ENCODE data around the gene MSANTD3. TPM values are rescaled to one million over a fixed set of nuclear protein-coding genes. Genes with fewer than 3 reads are reported as not detected.
A peak's percentile ranks its signal among the peaks of the same experiment; 100 is the strongest.

Gene MSANTD3
- total and polyA plus RNA-seq, 7 donors = 15.2 to 59.4 (median 25.6) TPM

GRCh38 chr9:100473276-100474081 is 46.5 kb downstream of the MSANTD3 start:
- intact Hi-C loops (cut with DNase I) = loop anchor here (5.0 to 10.0 kb wide), 2 partner anchors 46 to 121 kb away; partner anchors contain the start of gene MSANTD3 (in 1 of the 2)
- 0 to 1% (median 1%) methylated on average over 54 to 108 of the region's 108 CpGs for WGBS, 3 donors
- H3K4me3 ChIP-seq = peak overlapping the region; percentile 83
- peaks cover 17% of the 10 kb centered on the region for H3K4me1 ChIP-seq
- ATAC-seq = peak; percentile 53 to 70 (median 63)
- no peak overlapping the region for H3K27ac ChIP-seq
- TF ChIP-seq, protein P1, sequence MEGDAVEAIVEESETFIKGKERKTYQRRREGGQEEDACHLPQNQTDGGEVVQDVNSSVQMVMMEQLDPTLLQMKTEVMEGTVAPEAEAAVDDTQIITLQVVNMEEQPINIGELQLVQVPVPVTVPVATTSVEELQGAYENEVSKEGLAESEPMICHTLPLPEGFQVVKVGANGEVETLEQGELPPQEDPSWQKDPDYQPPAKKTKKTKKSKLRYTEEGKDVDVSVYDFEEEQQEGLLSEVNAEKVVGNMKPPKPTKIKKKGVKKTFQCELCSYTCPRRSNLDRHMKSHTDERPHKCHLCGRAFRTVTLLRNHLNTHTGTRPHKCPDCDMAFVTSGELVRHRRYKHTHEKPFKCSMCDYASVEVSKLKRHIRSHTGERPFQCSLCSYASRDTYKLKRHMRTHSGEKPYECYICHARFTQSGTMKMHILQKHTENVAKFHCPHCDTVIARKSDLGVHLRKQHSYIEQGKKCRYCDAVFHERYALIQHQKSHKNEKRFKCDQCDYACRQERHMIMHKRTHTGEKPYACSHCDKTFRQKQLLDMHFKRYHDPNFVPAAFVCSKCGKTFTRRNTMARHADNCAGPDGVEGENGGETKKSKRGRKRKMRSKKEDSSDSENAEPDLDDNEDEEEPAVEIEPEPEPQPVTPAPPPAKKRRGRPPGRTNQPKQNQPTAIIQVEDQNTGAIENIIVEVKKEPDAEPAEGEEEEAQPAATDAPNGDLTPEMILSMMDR (IDR thresholded peaks at IDR 0.05) = no peak
- H3K36me3 ChIP-seq (ENCODE audit: insufficient read depth in 1 of 2, low read depth in 1 of 2) = no peaks in the 10 kb centered on the region
- DNase-seq = peak; percentile 21 to 53
- H3K9me3 ChIP-seq = no peaks in the 10 kb centered on the region
- peaks cover 0 to 4% (median 0%) of the 10 kb centered on the region in 3 donors for H3K27me3 ChIP-seq (ENCODE audit: insufficient read depth in 3 of 3, low read length in 2 of 3)

- H3K9me3 ChIP-seq = peaks cover under 1% of the 10 kb centered on the region
- no peaks in the 10 kb centered on the region for H3K36me3 ChIP-seq (ENCODE audit: insufficient read depth in 1 of 2, low read depth in 1 of 2)
- H3K4me1 ChIP-seq = peaks cover 9% of the 10 kb centered on the region
- no peak overlapping the region for H3K27ac ChIP-seq
- peaks cover 0 to 4% (median 0%) of the 10 kb centered on the region in 3 donors for H3K27me3 ChIP-seq (ENCODE audit: insufficient read depth in 3 of 3, low read length in 2 of 3)
- WGBS, 3 donors = 36 to 38% (median 37%) methylated on average over 26 of the region's 26 CpGs
- TF ChIP-seq, protein P1 (IDR thresholded peaks at IDR 0.05) = no peak
- peak in 1 of 4 donors; percentile 3 for ATAC-seq
- no peak for DNase-seq
- intact Hi-C loops (cut with DNase I) = loop anchor here (5.0 to 10.0 kb wide), 2 partner anchors 47 to 120 kb away; partner anchors contain the start of gene MSANTD3 (in 1 of the 2)
- H3K4me3 ChIP-seq = peak overlapping the region; percentile 83
These were observed 47.4 kb downstream of the MSANTD3 start for GRCh38 chr9:100474082-100474923.

- no peak for DNase-seq
- no peaks in the 10 kb centered on the region for H3K36me3 ChIP-seq (ENCODE audit: insufficient read depth in 1 of 2, low read depth in 1 of 2)
- H3K4me1 ChIP-seq = peaks cover 4% of the 10 kb centered on the region
- H3K27me3 ChIP-seq (ENCODE audit: insufficient read depth in 3 of 3, low read length in 2 of 3) = peaks cover 0 to 4% (median 0%) of the 10 kb centered on the region in 3 donors
- TF ChIP-seq, protein P1 (IDR thresholded peaks at IDR 0.05) = no peak
- H3K4me3 ChIP-seq = no peak overlapping the region
- no peak overlapping the region for H3K27ac ChIP-seq
- 94 to 96% (median 95%) methylated on average over 4 of the region's 4 CpGs for WGBS, 3 donors
- H3K9me3 ChIP-seq = peaks cover 5% of the 10 kb centered on the region
- intact Hi-C loops (cut with DNase I) = loop anchor here (5.0 to 10.0 kb wide), 2 partner anchors 48 to 120 kb away; partner anchors contain the start of gene MSANTD3 (in 1 of the 2)
- ATAC-seq = no peak
These were observed 48.0 kb downstream of the MSANTD3 start for GRCh38 chr9:100474924-100475276.

DNA sequence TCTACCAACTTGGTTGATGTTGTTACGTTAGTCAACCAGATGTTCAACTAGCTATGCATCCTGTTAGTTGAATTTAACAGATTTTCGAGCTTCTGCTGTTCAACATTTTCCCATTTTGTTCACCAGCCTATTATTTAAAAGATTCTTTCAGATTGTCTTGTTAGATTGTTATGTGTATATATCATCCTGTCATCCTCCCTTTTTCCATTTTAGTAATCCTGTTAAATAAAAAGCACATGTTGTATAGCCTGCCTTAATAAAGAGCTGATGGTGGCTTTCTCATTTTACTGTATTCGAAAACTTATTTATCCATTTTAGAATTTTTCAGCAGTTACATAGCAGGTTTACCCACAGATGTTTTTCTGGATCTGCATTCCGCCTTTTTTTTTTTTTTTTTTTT is 50.3 kb downstream of the MSANTD3 start:
- peaks cover 0 to 4% (median 0%) of the 10 kb centered on the region in 3 donors for H3K27me3 ChIP-seq (ENCODE audit: insufficient read depth in 3 of 3, low read length in 2 of 3)
- peaks cover 4% of the 10 kb centered on the region for H3K4me1 ChIP-seq
- H3K4me3 ChIP-seq = no peak overlapping the region
- ATAC-seq (no peak), DNase-seq (no peak)
- H3K36me3 ChIP-seq (ENCODE audit: insufficient read depth in 1 of 2, low read depth in 1 of 2) = no peaks in the 10 kb centered on the region
- intact Hi-C loops (cut with DNase I) = loop anchor here in 1 of 2 donors (10.0 kb wide), 1 partner anchor 118 kb away; no protein-coding TSS in a partner anchor
- 93 to 99% (median 93%) methylated on average over 4 of the region's 4 CpGs for WGBS, 3 donors
- TF ChIP-seq, protein P1 (IDR thresholded peaks at IDR 0.05) = no peak
- peaks cover 5% of the 10 kb centered on the region for H3K9me3 ChIP-seq
- H3K27ac ChIP-seq = no peak overlapping the region
